Lower leg skin (tissue), 4 donors: ENCODE measurements around the gene AEBP1. TPM values are rescaled to one million over a fixed set of nuclear protein-coding genes. Genes with fewer than 3 reads are reported as not detected.
A peak's percentile ranks its signal among the peaks of the same experiment; 100 is the strongest.

Source experiments
- DNase-seq, 2 donors: peaks; one replicate each; pipeline ENCODE4 v3.0.0-alpha.2; 2019; ENCODE audit warnings: low spot score in 2 of 2
- H3K4me3 ChIP-seq: fragments of 200-600 bp; sonication (generic); 2 replicates; pipeline ENCODE4 v1.5.1; 2017; ENCODE audit warnings: mild to moderate bottlenecking, low read depth; ENCODE audit not compliant: poor library complexity, severe bottlenecking
- POLR2A ChIP-seq, 2 donors: fragments of 450-650 bp; IDR thresholded peaks; one replicate each; pipeline ENCODE4 v1.6.1; 2016 to 2017; ENCODE audit warnings: antibody characterized with exemption in 2 of 2, mild to moderate bottlenecking in 1 of 2, moderate library complexity in 1 of 2
- WGBS, 2 donors: methylation state at CpG; one replicate each; pipeline ENCODE4 v1.1.5; 2018; 5-methylcytosine and 5-hydroxymethylcytosine counted together
- intact Hi-C: fragments of 100-400 bp; cut with DNase I; formaldehyde crosslinking; loops from one replicate; pipeline ENCODE4 v1.15.0; 2023; ENCODE audit warnings: low total_unique reads
- total RNA-seq, 4 donors: library from RNA; depleted of rRNA; stranded (reverse); fragments of >200 nt; gene quantifications; one replicate each; pipeline ENCODE4 v1.1.0, GENCODE V29; 2016
- TF ChIP-seq, protein P1 (sequence below), 3 donors: fragments of 450-650 bp; IDR thresholded peaks; one replicate each; pipeline ENCODE4 v1.5.1; 2016; ENCODE audit warnings: antibody characterized with exemption in 3 of 3, mild to moderate bottlenecking in 3 of 3, moderate library complexity in 2 of 3

Gene AEBP1
- total RNA-seq, 4 donors from 2014 or later: 52.6 to 134 (median 54.6) TPM

GRCh38 chr7:44158873-44159631 lies 54.9 kb downstream of the AEBP1 start:
- no peak overlapping the region for H3K4me3 ChIP-seq
- 83 to 94% methylated on average over 6 to 12 of the region's 12 CpGs for WGBS, 2 donors
- intact Hi-C loops: no loop called here
- peak in 1 of 2 donors; percentile 53 for DNase-seq
- TF ChIP-seq POLR2A (IDR thresholded peaks at IDR 0.05): no peak
- TF ChIP-seq, protein P1, sequence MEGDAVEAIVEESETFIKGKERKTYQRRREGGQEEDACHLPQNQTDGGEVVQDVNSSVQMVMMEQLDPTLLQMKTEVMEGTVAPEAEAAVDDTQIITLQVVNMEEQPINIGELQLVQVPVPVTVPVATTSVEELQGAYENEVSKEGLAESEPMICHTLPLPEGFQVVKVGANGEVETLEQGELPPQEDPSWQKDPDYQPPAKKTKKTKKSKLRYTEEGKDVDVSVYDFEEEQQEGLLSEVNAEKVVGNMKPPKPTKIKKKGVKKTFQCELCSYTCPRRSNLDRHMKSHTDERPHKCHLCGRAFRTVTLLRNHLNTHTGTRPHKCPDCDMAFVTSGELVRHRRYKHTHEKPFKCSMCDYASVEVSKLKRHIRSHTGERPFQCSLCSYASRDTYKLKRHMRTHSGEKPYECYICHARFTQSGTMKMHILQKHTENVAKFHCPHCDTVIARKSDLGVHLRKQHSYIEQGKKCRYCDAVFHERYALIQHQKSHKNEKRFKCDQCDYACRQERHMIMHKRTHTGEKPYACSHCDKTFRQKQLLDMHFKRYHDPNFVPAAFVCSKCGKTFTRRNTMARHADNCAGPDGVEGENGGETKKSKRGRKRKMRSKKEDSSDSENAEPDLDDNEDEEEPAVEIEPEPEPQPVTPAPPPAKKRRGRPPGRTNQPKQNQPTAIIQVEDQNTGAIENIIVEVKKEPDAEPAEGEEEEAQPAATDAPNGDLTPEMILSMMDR (IDR thresholded peaks at IDR 0.05): no peak

DNA sequence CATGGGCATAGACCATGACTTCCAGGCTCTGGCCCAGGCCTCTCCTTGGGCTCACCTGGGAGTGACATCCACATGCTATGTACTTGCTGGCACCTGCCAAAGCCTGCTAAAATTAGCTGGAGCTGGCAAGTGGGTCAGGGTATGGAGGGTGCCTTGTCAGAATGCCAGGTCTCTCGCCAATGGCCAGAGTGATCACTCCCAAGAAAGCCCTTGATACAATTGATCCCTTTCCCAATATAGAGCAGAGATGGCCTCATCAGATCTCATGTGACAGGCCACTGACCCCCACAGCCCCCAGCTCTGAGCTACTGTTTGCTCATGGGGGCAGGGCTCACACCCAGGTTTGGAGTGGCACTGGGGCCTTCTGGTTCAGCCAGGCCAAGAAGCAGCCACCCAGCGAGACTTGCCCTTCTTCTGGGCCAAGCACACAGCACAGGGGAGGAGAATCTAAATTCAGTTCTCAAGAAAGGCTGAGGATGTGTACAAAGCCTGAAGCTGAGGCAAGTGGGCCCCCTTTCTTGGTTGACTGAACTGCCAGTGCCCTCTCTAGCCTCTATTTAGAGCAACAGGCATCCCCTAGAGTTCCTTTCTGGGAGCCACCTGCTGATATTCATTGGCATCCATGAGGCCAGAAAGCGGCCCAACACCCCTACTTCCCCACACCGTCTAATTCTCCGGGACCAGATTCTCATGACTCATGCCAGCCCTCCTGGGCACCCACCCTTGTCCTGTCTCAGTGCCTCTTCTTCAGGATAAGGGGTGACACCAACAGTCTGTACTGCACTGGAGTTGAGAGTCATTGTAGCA lies 55.9 kb downstream of the AEBP1 start:
- no peak overlapping the region for H3K4me3 ChIP-seq
- intact Hi-C loops: no loop called here
- TF ChIP-seq POLR2A (IDR thresholded peaks at IDR 0.05): no peak
- TF ChIP-seq, protein P1 (IDR thresholded peaks at IDR 0.05): no peak
- DNase-seq: peak in 1 of 2 donors; percentile 58
- 87 to 88% methylated on average over 5 of the region's 5 CpGs for WGBS, 2 donors

DNA sequence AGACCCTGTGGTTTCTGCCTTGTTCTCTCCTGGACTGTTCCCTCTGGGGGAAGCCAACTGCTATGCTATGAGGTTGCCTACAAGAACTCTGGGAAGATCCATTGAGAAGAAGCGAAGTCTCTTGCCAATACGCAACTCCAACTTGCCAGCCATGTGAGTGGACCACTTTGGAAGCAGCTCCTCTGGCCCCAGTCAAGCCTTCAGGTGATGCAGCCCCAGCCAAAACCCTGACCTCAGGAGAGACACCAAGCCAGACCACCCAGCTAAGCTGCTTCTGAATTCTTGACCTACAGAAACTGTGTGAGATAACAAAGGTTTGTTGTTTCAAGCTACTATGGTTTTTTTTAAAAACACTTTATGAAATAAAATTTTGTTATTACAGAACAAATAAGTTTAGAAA lies 57.2 kb downstream of the AEBP1 start:
- intact Hi-C loops: no loop called here
- WGBS, 2 donors: 93 to 100% methylated on average over 2 of the region's 2 CpGs
- TF ChIP-seq, protein P1 (IDR thresholded peaks at IDR 0.05): no peak
- no peak for TF ChIP-seq POLR2A (IDR thresholded peaks at IDR 0.05)
- peak in 1 of 2 donors; percentile 50 for DNase-seq
- H3K4me3 ChIP-seq: no peak overlapping the region

- intact Hi-C loops: no loop called here
- 82 to 91% methylated on average over 4 of the region's 4 CpGs for WGBS, 2 donors
- TF ChIP-seq POLR2A (IDR thresholded peaks at IDR 0.05): no peak
- TF ChIP-seq, protein P1 (IDR thresholded peaks at IDR 0.05): no peak
These were observed 58.0 kb downstream of the AEBP1 start for GRCh38 chr7:44162179-44162578.

GRCh38 chr7:44162785-44163395 lies 58.7 kb downstream of the AEBP1 start:
- intact Hi-C loops: no loop called here
- 54 to 73% methylated on average over 1 of the region's 1 CpG for WGBS, 2 donors
- no peak overlapping the region for H3K4me3 ChIP-seq
- peak in 1 of 2 donors; percentile 37 for DNase-seq
- TF ChIP-seq, protein P1 (IDR thresholded peaks at IDR 0.05): no peak
- TF ChIP-seq POLR2A (IDR thresholded peaks at IDR 0.05): no peak

More at GRCh38 chr7:44162179-44162578, 58.0 kb downstream of the AEBP1 start:
- DNase-seq: peak in 1 of 2 donors; percentile 57
- H3K4me3 ChIP-seq: no peak overlapping the region
